Subcutaneous abdominal adipose tissue (tissue), 5 donors: ENCODE measurements around the gene SAMSN1.

Source experiments
- H3K27ac ChIP-seq: one replicate; pipeline ENCODE4 v1.7.0; 2013; ENCODE audit warnings: low read depth, mild to moderate bottlenecking, inconsistent platforms, low read length, moderate library complexity
- H3K27me3 ChIP-seq, 5 donors: one replicate each; pipeline ENCODE4 v1.7.0; 2013; ENCODE audit warnings: low read length in 5 of 5, inconsistent platforms in 1 of 5; ENCODE audit not compliant: control insufficient read depth in 5 of 5, insufficient read depth in 4 of 5
- H3K36me3 ChIP-seq, 5 donors: one replicate each; pipeline ENCODE4 v1.7.0; 2013; ENCODE audit warnings: low read length in 5 of 5; ENCODE audit not compliant: control insufficient read depth in 5 of 5, insufficient read depth in 5 of 5
- H3K4me1 ChIP-seq, 5 donors: one replicate each; pipeline ENCODE4 v1.7.0; 2013; ENCODE audit warnings: low read length in 5 of 5, mild to moderate bottlenecking in 3 of 5, moderate library complexity in 1 of 5; ENCODE audit not compliant: control insufficient read depth in 5 of 5, insufficient read depth in 5 of 5
- H3K4me3 ChIP-seq, 5 donors: one replicate each; pipeline ENCODE4 v1.7.0; 2013; ENCODE audit warnings: low read length in 5 of 5, low read depth in 1 of 5
- H3K9ac ChIP-seq, 5 donors: one replicate each; pipeline ENCODE4 v1.7.0; 2013; ENCODE audit warnings: low read length in 5 of 5, mild to moderate bottlenecking in 4 of 5, moderate library complexity in 3 of 5
- H3K9me3 ChIP-seq, 5 donors: one replicate each; pipeline ENCODE4 v1.7.0; 2013; ENCODE audit warnings: low read length in 5 of 5; ENCODE audit not compliant: control insufficient read depth in 5 of 5
- donor health status: healthy.
- donor health status: healthy.
- donor health status: healthy.
- donor health status: healthy.
- donor health status: healthy.

Gene SAMSN1

GRCh38 chr21:14566894-14567293 is 20.8 kb upstream of the SAMSN1 start:
- Histone ChIP-seq H3K9ac (no peak overlapping the region), H3K27ac (no peak overlapping the region), H3K36me3 (no peaks in the 10 kb centered on the region), H3K9me3 (no peaks in the 10 kb centered on the region), H3K4me3 (no peak overlapping the region), H3K27me3 (no peaks in the 10 kb centered on the region), H3K4me1 (peaks cover 0 to 14% (median 7%) of the 10 kb centered on the region in 5 donors)

GRCh38 chr21:14562959-14563358 is 16.8 kb upstream of the SAMSN1 start:
- no peak overlapping the region for H3K27ac ChIP-seq
- no peaks in the 10 kb centered on the region for H3K36me3 ChIP-seq
- peaks cover 0 to 3% (median 0%) of the 10 kb centered on the region in 5 donors for H3K4me1 ChIP-seq
- H3K9ac ChIP-seq = no peak overlapping the region
- no peaks in the 10 kb centered on the region for H3K27me3 ChIP-seq
- peaks cover 0 to 8% (median 3%) of the 10 kb centered on the region in 5 donors for H3K9me3 ChIP-seq
- H3K4me3 ChIP-seq = no peak overlapping the region

- Histone ChIP-seq H3K27me3 (no peaks in the 10 kb centered on the region), H3K9ac (no peak overlapping the region), H3K4me3 (no peak overlapping the region), H3K27ac (no peak overlapping the region), H3K36me3 (no peaks in the 10 kb centered on the region), H3K4me1 (no peaks in the 10 kb centered on the region), H3K9me3 (peaks cover 0 to 8% (median 3%) of the 10 kb centered on the region in 5 donors)
Observed at GRCh38 chr21:14560555-14560954, 14.4 kb upstream of the SAMSN1 start.

- Histone ChIP-seq H3K36me3 (no peaks in the 10 kb centered on the region), H3K4me1 (no peaks in the 10 kb centered on the region), H3K4me3 (no peak overlapping the region), H3K27me3 (no peaks in the 10 kb centered on the region), H3K9me3 (peaks cover 0 to 8% (median 3%) of the 10 kb centered on the region in 5 donors), H3K27ac (no peak overlapping the region), H3K9ac (no peak overlapping the region)
Observed at GRCh38 chr21:14560139-14560538, 14.0 kb upstream of the SAMSN1 start.

- H3K4me3 ChIP-seq = no peak overlapping the region
- H3K36me3 ChIP-seq = no peaks in the 10 kb centered on the region
- no peak overlapping the region for H3K9ac ChIP-seq
- no peak overlapping the region for H3K27ac ChIP-seq
- H3K9me3 ChIP-seq = peaks cover 0 to 8% (median 3%) of the 10 kb centered on the region in 5 donors
- no peaks in the 10 kb centered on the region for H3K27me3 ChIP-seq
- no peaks in the 10 kb centered on the region for H3K4me1 ChIP-seq
Observed at GRCh38 chr21:14559102-14559501, 13.0 kb upstream of the SAMSN1 start.

GRCh38 chr21:14557413-14557812 is 11.3 kb upstream of the SAMSN1 start:
- no peaks in the 10 kb centered on the region for H3K36me3 ChIP-seq
- H3K9ac ChIP-seq = no peak overlapping the region
- H3K4me3 ChIP-seq = no peak overlapping the region
- no peaks in the 10 kb centered on the region for H3K27me3 ChIP-seq
- no peak overlapping the region for H3K27ac ChIP-seq
- H3K4me1 ChIP-seq = no peaks in the 10 kb centered on the region
- peaks cover 0 to 8% (median 3%) of the 10 kb centered on the region in 5 donors for H3K9me3 ChIP-seq

GRCh38 chr21:14554948-14555347 is 8.8 kb upstream of the SAMSN1 start:
- Histone ChIP-seq H3K9ac (no peak overlapping the region), H3K27me3 (no peaks in the 10 kb centered on the region), H3K4me3 (no peak overlapping the region), H3K27ac (no peak overlapping the region), H3K36me3 (no peaks in the 10 kb centered on the region), H3K9me3 (no peaks in the 10 kb centered on the region), H3K4me1 (no peaks in the 10 kb centered on the region)

- no peak overlapping the region for H3K9ac ChIP-seq
- H3K4me1 ChIP-seq = no peaks in the 10 kb centered on the region
- no peaks in the 10 kb centered on the region for H3K36me3 ChIP-seq
- H3K9me3 ChIP-seq = no peaks in the 10 kb centered on the region
- H3K27ac ChIP-seq = no peak overlapping the region
- H3K27me3 ChIP-seq = no peaks in the 10 kb centered on the region
- H3K4me3 ChIP-seq = no peak overlapping the region
Observed at GRCh38 chr21:14553422-14553821, 7.3 kb upstream of the SAMSN1 start.

GRCh38 chr21:14551741-14552140 is 5.6 kb upstream of the SAMSN1 start:
- H3K27ac ChIP-seq = no peak overlapping the region
- no peak overlapping the region for H3K9ac ChIP-seq
- H3K4me1 ChIP-seq = no peaks in the 10 kb centered on the region
- H3K27me3 ChIP-seq = no peaks in the 10 kb centered on the region
- no peaks in the 10 kb centered on the region for H3K9me3 ChIP-seq
- no peaks in the 10 kb centered on the region for H3K36me3 ChIP-seq
- H3K4me3 ChIP-seq = no peak overlapping the region

- Histone ChIP-seq H3K9me3 (no peaks in the 10 kb centered on the region), H3K36me3 (no peaks in the 10 kb centered on the region), H3K27me3 (no peaks in the 10 kb centered on the region), H3K4me3 (no peak overlapping the region), H3K4me1 (no peaks in the 10 kb centered on the region), H3K27ac (no peak overlapping the region), H3K9ac (no peak overlapping the region)
Observed at GRCh38 chr21:14550135-14550534, 4.0 kb upstream of the SAMSN1 start.

GRCh38 chr21:14548779-14549178 is 2.7 kb upstream of the SAMSN1 start:
- H3K27ac ChIP-seq = no peak overlapping the region
- H3K4me1 ChIP-seq = no peaks in the 10 kb centered on the region
- no peak overlapping the region for H3K9ac ChIP-seq
- no peak overlapping the region for H3K4me3 ChIP-seq
- no peaks in the 10 kb centered on the region for H3K36me3 ChIP-seq
- H3K9me3 ChIP-seq = no peaks in the 10 kb centered on the region
- no peaks in the 10 kb centered on the region for H3K27me3 ChIP-seq
